GM10248 (cell line): ENCODE results near the gene STK24.

Experiments
- CTCF ChIA-PET: fragments of 300-600 bp; sonication (Branson Sonifier 250); formaldehyde crosslinking; extraction: SDS; loops from one replicate; lab custom pipeline; 2021; ENCODE audit warnings: antibody characterized with exemption; lab: Yijun Ruan, JAX
- POLR2A ChIA-PET: fragments of 350-650 bp; sonication (Branson Sonifier 250); formaldehyde crosslinking; extraction: SDS; loops from one replicate; lab custom pipeline; 2020; ENCODE audit warnings: antibody characterized with exemption; lab: Yijun Ruan, JAX
- DNase-seq: peaks from one replicate; pipeline ENCODE4 v3.0.0; 2012; ENCODE audit errors: extremely low spot score
- TF ChIP-seq, protein P1 (sequence below): IDR thresholded peaks from 2 replicates; pipeline ENCODE4 v1.5.1; 2012; ENCODE audit warnings: mild to moderate bottlenecking, low read depth; ENCODE audit errors: extremely low read depth, missing control alignments, control extremely low read depth

The STK24 gene

DNA sequence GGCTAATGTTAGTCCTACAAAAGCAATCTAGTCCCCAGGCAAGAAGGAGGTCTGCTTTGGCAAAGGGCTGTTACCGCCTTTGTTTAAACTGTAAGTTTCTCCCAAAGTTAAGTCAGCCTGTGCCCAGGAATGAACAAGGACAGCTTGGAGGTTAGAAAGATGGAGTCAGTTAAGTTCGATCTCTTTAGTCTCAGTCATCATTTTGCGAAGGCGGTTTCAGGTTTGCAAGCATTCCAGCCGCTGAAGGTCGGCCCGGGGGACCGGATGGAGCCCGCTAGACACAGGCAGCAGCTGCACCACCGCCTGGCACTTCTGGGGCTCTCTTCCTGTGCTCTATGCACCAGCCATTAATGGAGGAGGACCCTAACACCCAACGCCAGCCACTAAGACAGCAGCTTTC, 91.3 kb downstream of the STK24 start:
- no peak for DNase-seq
- ChIA-PET CTCF (interaction anchor here (0.9 to 6.4 kb wide), 6 partner anchors 12 to 168 kb away, joined by 3 to 36 read pairs (median 6); no protein-coding TSS in a partner anchor), POLR2A (no interaction called here)
- TF ChIP-seq, protein P1, sequence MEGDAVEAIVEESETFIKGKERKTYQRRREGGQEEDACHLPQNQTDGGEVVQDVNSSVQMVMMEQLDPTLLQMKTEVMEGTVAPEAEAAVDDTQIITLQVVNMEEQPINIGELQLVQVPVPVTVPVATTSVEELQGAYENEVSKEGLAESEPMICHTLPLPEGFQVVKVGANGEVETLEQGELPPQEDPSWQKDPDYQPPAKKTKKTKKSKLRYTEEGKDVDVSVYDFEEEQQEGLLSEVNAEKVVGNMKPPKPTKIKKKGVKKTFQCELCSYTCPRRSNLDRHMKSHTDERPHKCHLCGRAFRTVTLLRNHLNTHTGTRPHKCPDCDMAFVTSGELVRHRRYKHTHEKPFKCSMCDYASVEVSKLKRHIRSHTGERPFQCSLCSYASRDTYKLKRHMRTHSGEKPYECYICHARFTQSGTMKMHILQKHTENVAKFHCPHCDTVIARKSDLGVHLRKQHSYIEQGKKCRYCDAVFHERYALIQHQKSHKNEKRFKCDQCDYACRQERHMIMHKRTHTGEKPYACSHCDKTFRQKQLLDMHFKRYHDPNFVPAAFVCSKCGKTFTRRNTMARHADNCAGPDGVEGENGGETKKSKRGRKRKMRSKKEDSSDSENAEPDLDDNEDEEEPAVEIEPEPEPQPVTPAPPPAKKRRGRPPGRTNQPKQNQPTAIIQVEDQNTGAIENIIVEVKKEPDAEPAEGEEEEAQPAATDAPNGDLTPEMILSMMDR, result no peak

DNA sequence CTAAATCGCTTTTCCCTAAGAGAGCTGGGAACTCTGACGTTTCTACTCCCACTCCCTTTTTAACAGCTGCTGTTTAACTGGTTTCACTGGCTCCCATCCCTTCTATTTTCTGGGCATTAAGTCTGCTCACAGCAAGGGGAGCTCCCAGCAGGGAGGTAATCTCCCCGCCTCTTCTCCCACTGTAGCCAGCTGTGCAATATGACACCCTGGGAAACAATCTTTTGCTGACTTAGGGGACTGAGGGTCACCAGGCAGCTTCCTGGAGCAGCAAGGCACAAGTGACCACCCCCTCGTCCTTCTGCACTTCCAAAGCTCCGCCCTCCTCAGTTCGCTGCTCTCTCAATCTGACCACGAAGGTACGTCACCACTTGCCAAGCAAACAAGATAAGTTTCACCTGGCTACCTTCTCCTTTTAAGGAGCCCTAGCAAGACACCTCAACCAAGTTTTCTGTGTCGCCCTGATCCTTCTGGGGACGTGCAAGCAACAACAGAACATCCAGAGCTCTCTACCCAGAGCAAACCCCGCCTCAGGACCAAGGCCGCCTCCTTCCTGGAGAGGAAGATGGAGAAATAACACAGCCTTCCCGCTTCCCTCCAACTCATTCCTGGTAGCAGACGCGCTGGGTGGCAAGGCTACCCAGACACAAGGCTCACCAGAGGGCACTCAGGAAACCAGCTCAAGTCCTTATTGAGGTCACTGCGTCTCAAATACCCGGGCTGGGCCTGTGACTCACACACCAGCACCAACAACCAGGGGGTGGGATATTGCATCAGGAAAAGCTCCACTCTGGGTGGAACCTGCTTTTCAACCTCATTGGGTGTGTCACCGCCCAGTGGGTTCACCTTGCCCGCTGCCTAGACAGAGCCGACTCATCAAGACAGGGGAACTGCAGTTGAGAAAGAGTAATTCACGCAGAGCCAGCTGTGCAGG, 92.4 kb downstream of the STK24 start:
- ChIA-PET POLR2A (interaction anchor here (1.2 kb wide), 1 partner anchor 25 kb away, joined by 3 read pairs; no protein-coding TSS in a partner anchor), CTCF (interaction anchor here (0.8 to 6.4 kb wide), 11 partner anchors 10 to 189 kb away, joined by 3 to 36 read pairs (median 4); no protein-coding TSS in a partner anchor)
- DNase-seq, result peak; percentile 76
- TF ChIP-seq, protein P1, result no peak

DNA sequence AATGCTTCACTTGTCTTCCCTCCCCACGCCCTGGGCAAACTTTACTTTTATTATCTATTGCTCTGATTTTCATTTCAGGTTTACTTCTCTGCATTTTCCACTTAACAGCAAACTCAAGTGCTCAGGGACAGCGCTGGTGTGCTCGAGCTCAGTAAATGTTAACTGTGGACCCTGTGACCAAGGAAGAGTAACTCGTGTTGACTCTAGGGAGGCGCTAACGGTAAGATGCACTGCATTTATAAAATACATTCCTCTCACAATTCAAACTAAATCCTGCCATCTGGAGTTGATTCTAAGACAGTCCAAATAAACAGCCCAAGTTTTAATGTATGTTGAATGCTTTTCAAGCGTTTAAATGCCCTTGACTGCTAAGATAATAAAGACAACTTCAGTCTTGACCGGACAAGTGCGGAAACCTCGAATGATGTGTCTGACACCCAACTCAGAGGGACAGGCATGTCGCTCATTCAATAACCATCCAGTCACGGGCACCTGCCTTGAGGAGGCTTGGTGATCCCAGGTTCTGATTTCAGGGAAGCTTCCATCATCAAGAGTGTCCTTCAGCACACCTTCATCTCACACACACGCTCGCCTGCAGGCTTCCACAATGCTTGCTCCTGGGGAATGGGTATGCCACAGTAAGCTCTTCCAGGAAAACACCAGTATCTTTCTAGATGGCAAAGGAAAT, 93.2 kb downstream of the STK24 start:
- ChIA-PET POLR2A (interaction anchor here (1.2 kb wide), 1 partner anchor 25 kb away, joined by 3 read pairs; no protein-coding TSS in a partner anchor), CTCF (interaction anchor here (0.8 to 6.4 kb wide), 12 partner anchors 11 to 359 kb away, joined by 3 to 36 read pairs (median 4); no protein-coding TSS in a partner anchor)
- DNase-seq, result no peak
- TF ChIP-seq, protein P1, result no peak

DNA sequence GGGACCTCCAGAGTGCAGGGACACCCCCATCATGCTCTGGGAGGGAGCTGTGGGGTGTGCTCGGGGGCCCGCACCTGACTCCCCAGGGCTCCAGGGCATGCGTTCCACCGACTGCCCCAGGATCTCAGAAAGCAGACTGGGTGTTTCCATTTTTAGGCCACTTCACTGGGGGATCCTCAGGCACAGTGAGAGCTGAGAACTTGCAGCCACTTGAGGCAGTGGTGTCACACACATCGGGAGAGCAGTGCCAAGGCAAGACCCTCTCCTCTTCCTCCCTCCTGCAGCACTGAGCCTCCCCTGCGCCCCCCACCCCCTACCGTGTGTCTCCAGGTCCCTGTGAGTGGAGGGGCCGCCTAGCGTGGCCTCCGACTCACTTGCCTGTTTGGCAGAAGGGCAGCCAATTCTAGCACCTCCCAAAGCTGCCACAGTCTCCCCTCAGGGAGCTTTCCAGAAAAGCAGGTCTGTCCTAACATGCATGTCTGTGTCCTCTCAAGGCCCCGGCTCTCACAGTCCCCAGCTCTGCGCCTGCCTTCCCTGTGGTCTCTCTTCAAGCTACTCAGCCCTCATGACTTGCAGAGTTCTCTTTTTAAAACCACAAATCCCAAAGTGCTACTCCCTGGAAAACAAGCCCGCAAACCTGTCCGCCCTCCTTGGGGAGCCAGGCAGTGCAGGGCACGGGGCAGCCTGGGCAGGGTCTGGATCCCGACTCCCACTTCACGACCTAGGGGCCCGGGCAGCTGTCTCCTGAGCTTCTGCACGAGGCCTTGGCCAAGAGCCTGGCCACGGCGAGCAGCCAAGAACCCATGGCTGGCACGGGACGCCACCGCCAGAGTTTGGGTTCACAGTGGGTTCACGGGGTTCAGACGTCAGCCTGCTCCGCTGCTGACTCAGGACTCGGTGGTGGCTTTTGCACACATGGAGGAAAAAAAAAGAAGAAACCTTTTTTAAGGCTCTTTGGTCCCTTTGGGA, 94.1 kb downstream of the STK24 start:
- CTCF ChIA-PET, result interaction anchor here (1.0 to 6.4 kb wide), 15 partner anchors 11 to 360 kb away, joined by 3 to 36 read pairs (median 4); no protein-coding TSS in a partner anchor
- POLR2A ChIA-PET, result no interaction called here

More for the DNA sequence above, 94.1 kb downstream of the STK24 start:
- TF ChIP-seq, protein P1, result peak; percentile 42
- peak; percentile 45 for DNase-seq
